Fibroblast of gingiva (primary cell): ENCODE data around the gene CHRFAM7A.
"Not testable (repeated sequence)": the region's sequence is repeated elsewhere in the genome, so short reads cannot be mapped to it uniquely, and the experiment has no call there.

Experiments used
- DNase-seq: peaks from one replicate; pipeline ENCODE4 v3.0.0-alpha.2; 2011; ENCODE audit warnings: low read depth

The CHRFAM7A gene

DNA sequence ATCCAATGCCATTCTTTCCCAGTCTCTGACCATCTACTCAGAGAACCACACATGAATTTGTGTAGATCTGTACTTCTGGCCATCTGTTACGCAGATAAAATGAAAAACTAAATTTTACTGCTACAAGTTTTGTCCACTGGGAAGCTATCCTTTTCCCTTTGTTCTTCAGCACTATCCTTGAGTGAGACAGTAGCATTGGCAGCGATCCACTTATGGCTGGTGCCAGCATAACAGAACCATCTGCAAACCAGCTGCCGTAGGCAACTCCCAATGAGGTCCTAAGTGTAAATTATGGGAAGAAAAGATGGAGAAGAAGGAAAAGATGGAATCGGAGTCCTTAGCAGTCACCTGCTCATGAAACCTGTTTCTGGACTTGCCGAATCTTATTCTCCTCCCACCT lies 72.3 kb downstream of the CHRFAM7A start:
- DNase-seq: not testable (repeated sequence)

DNA sequence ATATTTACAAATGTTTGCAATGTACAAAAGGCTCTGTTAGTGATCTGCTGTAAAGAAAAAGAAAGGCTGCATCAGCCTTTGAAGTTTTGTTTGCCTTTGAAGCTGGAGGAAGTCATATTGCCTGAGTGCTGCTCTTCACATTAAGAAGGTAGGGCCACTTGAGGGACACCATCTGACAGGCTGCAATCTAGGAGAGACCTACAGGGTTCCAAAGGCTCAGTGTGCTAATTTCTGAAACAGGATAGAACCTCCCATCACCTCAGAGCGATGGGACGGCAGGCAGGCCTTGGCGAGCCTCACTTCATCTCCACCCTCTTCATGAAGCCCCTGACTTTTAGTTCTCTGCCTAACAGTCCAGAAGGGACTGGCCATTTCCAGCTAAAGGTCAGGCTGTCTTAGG lies 77.6 kb downstream of the CHRFAM7A start:
- not testable (repeated sequence) for DNase-seq

- not testable (repeated sequence) for DNase-seq
Measured at GRCh38 chr15:30310575-30310974, 82.8 kb downstream of the CHRFAM7A start.
